HG03575 (cell line): ENCODE data around the gene KCTD2.
"Not testable (repeated sequence)": the region's sequence is repeated elsewhere in the genome, so short reads cannot be mapped to it uniquely, and the experiment has no call there.

Experiments
- ATAC-seq: cut with Tn5 transposase; IDR thresholded peaks from one replicate; pipeline ENCODE4 v1.9.1; 2021; ENCODE audit not compliant: unreplicated experiment, insufficient number of reproducible peaks, low FRiP score; ENCODE audit errors: extremely low read depth

The KCTD2 gene

GRCh38 chr17:75019146-75019545 lies 27.9 kb upstream of the KCTD2 start:
- ATAC-seq = no peak

- ATAC-seq = no peak
Measured at GRCh38 chr17:75019710-75020109, 27.3 kb upstream of the KCTD2 start.

GRCh38 chr17:75020331-75021110 lies 26.5 kb upstream of the KCTD2 start:
- ATAC-seq = no peak

- ATAC-seq = no peak
Measured at GRCh38 chr17:75024686-75025397, 22.2 kb upstream of the KCTD2 start.

GRCh38 chr17:75025398-75025734 lies 21.7 kb upstream of the KCTD2 start:
- not testable (repeated sequence) for ATAC-seq

- not testable (repeated sequence) for ATAC-seq
Measured at GRCh38 chr17:75026650-75027049, 20.4 kb upstream of the KCTD2 start.

GRCh38 chr17:75030161-75030560 lies 16.9 kb upstream of the KCTD2 start:
- ATAC-seq = no peak

GRCh38 chr17:75031972-75032719 lies 14.9 kb upstream of the KCTD2 start:
- ATAC-seq = no peak

- no peak for ATAC-seq
Measured at GRCh38 chr17:75032720-75033280, 14.2 kb upstream of the KCTD2 start.

GRCh38 chr17:75033346-75034235 lies 13.4 kb upstream of the KCTD2 start:
- ATAC-seq = no peak

GRCh38 chr17:75034236-75034908 lies 12.7 kb upstream of the KCTD2 start:
- ATAC-seq = no peak

GRCh38 chr17:75036643-75037268 lies 10.3 kb upstream of the KCTD2 start:
- ATAC-seq = no peak

GRCh38 chr17:75039238-75039637 lies 7.8 kb upstream of the KCTD2 start:
- ATAC-seq = no peak

- ATAC-seq = no peak
Measured at GRCh38 chr17:75041656-75042280, 5.3 kb upstream of the KCTD2 start.

GRCh38 chr17:75043789-75044188 lies 3.2 kb upstream of the KCTD2 start:
- not testable (repeated sequence) for ATAC-seq

- ATAC-seq = no peak
Measured at GRCh38 chr17:75044716-75045115, 2.3 kb upstream of the KCTD2 start.

GRCh38 chr17:75045946-75046406 lies 1.0 kb upstream of the KCTD2 start:
- not testable (repeated sequence) for ATAC-seq
